ENCODE measurements around the gene KDM4B.

DNA sequence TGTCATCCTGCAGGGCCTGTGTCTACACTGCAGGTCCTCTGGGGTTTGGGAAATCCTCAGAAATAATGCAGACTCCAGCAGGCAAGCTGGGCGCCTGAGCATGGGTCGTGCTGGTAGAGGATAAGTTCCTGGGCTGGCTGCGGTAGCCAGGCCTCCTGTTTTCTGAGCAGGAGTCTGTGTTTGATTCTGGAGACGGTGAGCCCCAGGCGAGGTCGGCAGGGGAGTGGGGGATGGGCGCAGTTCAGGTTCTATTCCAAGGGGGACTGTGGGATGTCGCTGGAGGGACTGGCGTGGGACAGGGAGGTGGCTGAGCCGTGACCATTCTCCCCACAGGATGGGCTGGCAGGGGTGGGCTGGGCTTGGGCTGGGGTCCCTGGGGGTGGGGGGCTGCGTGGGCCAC is 154.7 kb downstream of the KDM4B start:
- TF ChIP-seq, protein P1, sequence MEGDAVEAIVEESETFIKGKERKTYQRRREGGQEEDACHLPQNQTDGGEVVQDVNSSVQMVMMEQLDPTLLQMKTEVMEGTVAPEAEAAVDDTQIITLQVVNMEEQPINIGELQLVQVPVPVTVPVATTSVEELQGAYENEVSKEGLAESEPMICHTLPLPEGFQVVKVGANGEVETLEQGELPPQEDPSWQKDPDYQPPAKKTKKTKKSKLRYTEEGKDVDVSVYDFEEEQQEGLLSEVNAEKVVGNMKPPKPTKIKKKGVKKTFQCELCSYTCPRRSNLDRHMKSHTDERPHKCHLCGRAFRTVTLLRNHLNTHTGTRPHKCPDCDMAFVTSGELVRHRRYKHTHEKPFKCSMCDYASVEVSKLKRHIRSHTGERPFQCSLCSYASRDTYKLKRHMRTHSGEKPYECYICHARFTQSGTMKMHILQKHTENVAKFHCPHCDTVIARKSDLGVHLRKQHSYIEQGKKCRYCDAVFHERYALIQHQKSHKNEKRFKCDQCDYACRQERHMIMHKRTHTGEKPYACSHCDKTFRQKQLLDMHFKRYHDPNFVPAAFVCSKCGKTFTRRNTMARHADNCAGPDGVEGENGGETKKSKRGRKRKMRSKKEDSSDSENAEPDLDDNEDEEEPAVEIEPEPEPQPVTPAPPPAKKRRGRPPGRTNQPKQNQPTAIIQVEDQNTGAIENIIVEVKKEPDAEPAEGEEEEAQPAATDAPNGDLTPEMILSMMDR (conservative IDR thresholded peaks at IDR 0.05), result no peak
- no peak for TF ChIP-seq ZFX (IDR thresholded peaks at IDR 0.05)

Data from C4-2B (cell line).